A204.1 (cell line): ENCODE measurements around the gene PGM3.

Experiments used
- FAIRE-seq: peaks from 2 replicates; lab custom pipeline; 2012; peaks lifted over from hg19 to GRCh38; lab: Jason Lieb, UNC

Gene PGM3

GRCh38 chr6:83182114-83182513 is 11.0 kb downstream of the PGM3 start:
- no peak for FAIRE-seq

- FAIRE-seq, result no peak
These were observed 12.6 kb downstream of the PGM3 start for GRCh38 chr6:83180426-83180950.

DNA sequence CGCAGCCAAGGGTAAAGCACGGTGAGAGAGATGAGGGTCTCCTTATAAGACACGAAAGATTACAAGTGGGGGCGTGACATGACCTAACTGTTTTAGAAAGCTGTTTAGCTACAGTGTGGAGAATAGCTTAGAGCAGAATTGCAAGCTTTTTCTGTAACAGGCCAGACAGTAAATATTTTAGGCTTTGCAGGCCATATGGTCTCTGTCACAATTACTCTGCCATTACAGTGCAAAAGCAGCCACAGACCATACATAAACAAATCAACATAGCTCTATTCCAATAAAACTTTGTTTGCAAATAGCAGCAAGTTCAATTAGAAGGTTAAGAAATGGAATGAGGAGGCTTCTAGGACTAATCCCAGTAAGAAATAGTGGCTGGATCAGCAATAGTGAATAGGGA is 16.8 kb downstream of the PGM3 start:
- FAIRE-seq, result no peak

DNA sequence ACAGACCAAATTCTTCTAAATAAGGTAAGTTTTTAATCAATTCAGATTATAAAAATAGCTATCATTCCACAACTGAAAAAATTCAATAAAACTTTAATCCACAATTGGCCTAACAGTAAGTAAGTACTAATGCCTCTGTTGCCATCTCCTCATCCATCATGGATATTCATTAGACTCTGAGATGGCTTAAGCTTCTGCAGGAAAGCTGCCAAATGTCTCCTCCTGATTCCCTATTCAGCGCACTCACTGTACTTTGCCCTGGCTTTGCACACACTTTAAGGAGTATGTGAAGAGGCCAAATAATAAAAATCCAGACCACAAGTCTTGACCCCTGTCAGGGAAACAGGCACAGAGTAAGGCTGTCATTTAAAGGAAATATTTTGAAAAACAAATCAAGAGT is 23.6 kb downstream of the PGM3 start:
- FAIRE-seq, result no peak

GRCh38 chr6:83169106-83169505 is 24.0 kb downstream of the PGM3 start:
- FAIRE-seq, result no peak

DNA sequence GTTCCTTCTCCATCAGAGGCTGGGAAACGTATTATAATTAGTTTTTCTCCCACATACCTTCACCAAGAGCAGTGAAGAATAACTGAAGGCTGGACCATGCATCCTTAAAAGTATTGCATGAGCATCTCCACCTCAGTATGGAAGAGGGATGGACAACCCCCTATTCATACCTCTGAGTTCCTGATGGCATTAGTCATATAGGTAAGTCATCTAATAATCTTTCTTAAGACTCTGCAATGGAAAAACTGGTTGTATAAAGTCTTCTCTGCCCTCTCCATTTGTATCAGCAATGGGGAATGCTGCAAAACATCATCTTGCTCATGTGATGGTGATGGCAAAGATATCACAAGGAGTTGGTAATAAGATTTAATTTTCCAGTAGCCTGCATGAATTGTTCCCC is 24.5 kb downstream of the PGM3 start:
- FAIRE-seq, result no peak

GRCh38 chr6:83167726-83168278 is 25.3 kb downstream of the PGM3 start:
- FAIRE-seq, result no peak

DNA sequence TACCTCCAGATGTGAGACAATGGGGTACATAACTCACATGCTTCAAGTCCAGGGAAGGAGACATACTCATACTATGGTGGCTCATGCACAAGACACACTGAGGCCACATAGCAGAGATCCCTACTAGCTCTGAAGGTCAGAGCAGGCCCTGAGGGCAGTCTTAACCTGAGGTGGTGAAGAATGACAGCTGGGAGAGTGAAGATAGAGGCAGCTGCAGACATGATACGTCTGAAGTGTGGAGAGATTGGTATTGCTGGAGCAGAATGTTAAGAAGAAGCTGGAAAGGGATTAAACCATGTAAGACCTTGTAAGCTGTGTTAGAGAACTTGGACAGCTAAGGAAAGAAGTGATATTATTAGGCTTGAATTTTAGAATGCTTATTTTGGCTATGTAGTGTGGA is 32.9 kb downstream of the PGM3 start:
- FAIRE-seq, result no peak

GRCh38 chr6:83155794-83156193 is 37.3 kb downstream of the PGM3 start:
- no peak for FAIRE-seq

DNA sequence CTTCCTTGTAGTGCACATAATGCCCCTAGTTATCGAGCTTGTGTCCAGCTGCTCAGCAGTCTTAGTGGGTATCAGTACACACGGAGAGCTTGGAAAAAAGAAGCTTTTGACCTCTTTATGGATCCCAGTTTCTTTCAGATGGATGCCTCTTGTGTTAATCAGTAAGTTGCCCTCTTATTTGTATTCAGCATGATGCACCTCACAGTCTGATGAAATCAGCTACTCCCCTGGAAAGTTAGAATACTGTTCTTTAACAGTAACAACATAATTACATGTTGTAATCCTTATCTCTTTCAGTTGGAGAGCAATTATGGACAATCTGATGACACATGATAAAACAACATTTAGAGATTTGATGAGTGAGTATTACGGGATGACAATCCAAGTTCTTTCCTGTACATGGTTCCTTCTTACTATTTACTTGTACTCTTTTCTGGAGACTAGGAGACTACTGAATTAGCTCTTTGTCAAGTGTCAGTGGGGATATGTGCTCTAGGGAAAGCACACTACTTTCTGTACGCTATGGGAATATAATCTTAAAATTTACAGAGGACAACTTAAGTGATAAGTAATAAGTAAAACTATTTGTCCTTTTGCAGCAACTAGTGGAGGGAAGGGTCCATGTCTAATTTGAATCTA is 39.1 kb downstream of the PGM3 start:
- no peak for FAIRE-seq

DNA sequence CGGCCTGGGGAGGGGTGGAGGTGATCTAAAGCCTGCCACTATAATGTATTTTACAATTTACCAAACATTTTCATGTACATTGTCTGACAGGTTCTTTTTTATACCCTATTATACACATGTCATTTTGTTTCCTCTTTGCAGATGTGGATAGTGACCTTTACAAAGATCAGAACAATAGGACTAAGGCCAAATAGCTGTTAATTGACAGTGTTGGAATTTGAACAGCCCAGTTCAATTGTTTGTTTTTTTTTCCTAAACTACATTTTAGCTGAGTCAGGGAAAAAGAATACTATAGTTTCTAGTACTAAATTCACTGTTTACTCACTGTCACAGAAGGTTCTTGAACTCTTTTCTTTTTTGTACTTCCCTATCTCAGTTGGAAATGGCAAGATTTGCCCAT is 40.2 kb downstream of the PGM3 start:
- no peak for FAIRE-seq

DNA sequence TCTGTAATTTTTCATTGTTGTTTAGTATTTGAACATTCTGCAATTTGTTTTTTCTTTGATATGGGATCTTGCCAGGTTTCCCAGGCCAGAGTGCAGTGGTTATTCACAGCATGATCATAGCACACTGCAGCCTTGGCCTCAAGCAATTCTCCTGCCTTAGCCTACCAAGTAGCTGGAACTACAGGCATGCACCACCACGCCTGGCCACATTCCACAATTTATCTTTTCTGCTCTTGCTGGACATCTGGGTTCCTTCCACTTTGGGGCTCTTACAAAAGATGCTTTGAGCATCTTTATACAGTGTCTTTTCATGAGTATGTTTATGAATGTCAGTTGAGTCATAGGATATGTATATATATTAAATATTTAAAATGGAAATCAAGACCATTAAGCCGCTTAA is 42.0 kb downstream of the PGM3 start:
- no peak for FAIRE-seq

DNA sequence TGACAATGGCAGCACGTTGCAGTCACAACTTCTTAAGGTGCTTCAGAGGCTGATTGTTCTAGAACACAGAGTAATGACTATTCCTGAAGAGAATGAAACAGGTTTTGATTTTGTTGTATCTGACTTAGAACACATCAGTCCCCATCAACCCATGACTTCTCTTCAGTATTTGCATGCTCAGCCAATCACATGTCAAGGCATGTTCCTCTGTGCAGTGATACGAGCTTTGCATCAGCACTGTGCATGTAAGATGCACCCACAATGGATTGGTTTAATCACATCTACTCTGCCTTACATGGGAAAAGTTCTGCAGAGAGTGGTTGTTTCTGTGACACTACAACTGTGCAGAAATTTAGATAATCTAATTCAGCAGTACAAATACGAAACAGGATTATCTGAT is 54.3 kb downstream of the PGM3 start:
- FAIRE-seq, result no peak

DNA sequence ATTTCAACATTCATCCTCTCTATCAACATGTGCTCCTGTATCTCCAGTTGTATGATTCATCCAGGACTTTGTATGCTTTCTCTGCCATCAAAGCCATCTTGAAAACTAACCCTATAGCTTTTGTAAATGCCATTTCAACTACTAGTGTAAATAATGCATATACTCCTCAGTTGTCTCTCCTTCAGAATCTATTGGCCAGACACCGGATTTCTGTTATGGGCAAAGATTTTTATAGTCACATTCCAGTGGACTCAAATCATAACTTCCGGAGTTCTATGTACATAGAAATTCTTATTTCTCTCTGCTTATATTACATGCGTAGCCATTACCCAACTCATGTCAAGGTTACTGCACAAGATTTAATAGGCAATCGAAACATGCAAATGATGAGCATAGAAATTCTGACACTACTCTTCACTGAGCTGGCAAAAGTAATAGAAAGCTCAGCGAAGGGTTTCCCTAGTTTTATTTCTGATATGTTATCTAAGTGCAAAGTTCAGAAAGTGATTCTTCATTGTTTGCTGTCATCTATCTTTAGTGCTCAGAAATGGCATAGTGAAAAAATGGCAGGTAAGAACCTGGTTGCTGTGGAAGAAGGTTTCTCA is 54.8 kb downstream of the PGM3 start:
- FAIRE-seq, result no peak

GRCh38 chr6:83132121-83132520 is 60.9 kb downstream of the PGM3 start:
- no peak for FAIRE-seq

- no peak for FAIRE-seq
These were observed 65.1 kb downstream of the PGM3 start for GRCh38 chr6:83127976-83128375.

GRCh38 chr6:83127258-83127657 is 65.8 kb downstream of the PGM3 start:
- no peak for FAIRE-seq

DNA sequence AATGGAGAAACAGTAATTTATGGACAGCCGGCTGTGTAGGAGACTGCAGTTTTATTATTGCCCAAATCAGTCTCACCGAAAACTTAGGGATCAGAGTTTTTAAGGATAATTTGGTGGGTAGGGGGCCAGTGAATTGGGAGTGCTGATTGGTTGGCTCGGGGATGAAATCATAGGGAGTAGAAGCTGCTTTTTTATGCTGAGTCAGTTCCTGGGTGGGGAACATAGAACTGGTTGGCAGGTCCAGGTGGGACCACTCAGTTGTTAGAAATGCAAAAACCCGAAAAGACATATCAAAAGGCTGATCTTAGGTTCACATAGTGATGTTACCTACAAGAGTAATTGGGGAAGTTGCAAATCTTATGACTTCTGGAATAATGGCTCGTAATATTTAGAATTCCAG is 66.3 kb downstream of the PGM3 start:
- no peak for FAIRE-seq

DNA sequence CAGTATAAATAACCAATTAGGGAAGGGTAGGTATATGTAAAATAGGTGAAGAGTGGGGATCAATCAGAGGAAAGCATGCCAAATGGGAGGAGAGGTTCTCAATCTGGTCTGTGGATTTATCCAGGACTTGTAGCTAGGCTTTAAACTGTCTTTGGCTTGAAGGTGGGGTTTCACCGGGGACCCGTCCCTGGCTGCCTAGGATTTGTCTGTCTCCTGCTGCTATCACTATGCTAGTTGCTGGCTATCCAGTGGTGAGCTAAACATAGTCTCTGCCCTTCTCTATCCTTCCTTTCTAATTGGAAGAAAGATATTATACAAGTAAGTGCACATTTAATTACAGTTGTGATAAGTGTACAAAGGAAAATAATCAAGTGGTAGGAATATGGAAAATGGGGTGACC is 66.8 kb downstream of the PGM3 start:
- FAIRE-seq, result no peak

GRCh38 chr6:83125425-83125824 is 67.6 kb downstream of the PGM3 start:
- no peak for FAIRE-seq

- FAIRE-seq, result no peak
These were observed 68.5 kb downstream of the PGM3 start for GRCh38 chr6:83124553-83124952.

DNA sequence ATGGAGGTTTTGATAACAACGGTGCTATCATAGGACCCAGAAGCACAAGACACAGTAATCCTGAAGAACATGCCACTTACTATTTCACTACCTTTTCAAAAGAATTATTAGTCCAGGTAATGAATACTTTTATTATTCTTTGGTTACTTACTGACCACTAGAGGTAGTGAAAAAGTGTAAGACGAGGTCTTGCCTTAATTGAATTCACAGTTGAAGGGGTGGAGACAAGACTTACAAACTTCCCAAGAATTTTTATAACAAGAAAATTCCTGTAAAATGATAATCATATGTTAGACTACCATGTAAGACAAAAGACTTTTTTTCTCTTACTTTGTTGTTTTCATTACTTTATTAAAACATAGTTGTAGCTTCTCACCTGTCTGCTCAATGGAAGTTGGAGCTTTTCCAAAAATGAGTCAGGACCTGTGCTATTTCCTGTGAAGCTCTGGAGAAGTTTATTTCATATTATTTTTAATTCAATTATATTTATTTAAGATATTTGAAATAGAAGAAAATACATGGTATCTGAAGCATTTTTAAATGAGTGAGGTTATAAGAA is 73.2 kb downstream of the PGM3 start:
- FAIRE-seq, result no peak

- FAIRE-seq, result no peak
These were observed 75.3 kb downstream of the PGM3 start for GRCh38 chr6:83117802-83118201.
